Measurements from ENCODE around the gene RBMXL2.

DNA sequence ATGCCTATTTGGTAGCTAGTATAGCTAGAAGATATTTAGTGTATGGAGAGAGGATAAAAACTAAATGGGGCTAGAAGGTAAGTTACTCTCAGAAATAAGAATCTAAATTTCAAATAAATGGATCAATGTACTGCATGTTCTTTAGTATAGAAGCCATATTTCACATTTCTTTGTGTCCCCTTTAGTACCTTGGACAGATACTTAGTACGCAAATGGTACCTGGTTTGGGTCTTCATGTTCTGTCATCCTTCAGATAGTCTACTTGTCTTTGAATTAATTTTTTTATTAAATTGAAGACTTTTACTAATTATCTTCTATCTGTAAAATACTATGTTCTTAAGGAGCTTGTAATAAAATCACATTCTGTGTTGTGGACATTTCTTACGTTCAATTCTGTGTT lies 26.3 kb upstream of the RBMXL2 start:
- TF ChIP-seq, protein P1, sequence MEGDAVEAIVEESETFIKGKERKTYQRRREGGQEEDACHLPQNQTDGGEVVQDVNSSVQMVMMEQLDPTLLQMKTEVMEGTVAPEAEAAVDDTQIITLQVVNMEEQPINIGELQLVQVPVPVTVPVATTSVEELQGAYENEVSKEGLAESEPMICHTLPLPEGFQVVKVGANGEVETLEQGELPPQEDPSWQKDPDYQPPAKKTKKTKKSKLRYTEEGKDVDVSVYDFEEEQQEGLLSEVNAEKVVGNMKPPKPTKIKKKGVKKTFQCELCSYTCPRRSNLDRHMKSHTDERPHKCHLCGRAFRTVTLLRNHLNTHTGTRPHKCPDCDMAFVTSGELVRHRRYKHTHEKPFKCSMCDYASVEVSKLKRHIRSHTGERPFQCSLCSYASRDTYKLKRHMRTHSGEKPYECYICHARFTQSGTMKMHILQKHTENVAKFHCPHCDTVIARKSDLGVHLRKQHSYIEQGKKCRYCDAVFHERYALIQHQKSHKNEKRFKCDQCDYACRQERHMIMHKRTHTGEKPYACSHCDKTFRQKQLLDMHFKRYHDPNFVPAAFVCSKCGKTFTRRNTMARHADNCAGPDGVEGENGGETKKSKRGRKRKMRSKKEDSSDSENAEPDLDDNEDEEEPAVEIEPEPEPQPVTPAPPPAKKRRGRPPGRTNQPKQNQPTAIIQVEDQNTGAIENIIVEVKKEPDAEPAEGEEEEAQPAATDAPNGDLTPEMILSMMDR (IDR thresholded peaks at IDR 0.05), result no peak
- TF ChIP-seq POLR2A (IDR thresholded peaks at IDR 0.05), result no peak

Data from thyroid gland (tissue), 4 donors.